H1 (cell line): ENCODE data around the gene POLDIP3. TPM values are rescaled to one million over a fixed set of nuclear protein-coding genes. Genes with fewer than 3 reads are reported as not detected.

ENCODE experiments used
- CTCF ChIA-PET: fragments of 300-600 bp; sonication (Branson Sonifier 250); formaldehyde crosslinking; loops from one replicate; lab custom pipeline; 2021; ENCODE audit not compliant: partially characterized antibody; lab: Charles Lee
- POLR2A ChIA-PET: fragments of 300-600 bp; sonication (Branson Sonifier 250); formaldehyde crosslinking; loops from one replicate; lab custom pipeline; 2021; ENCODE audit warnings: inconsistent platforms; ENCODE audit not compliant: partially characterized antibody; lab: Charles Lee
- DNase-seq, 2 experiments: peaks; one replicate each; pipeline versions ENCODE4 v3.0.0 to v3.0.0-alpha.2; 2010 to 2022; ENCODE audit warnings: low spot score in 2 of 2, low read depth in 1 of 2, mixed read lengths in 1 of 2
- FAIRE-seq: peaks from 2 replicates; lab custom pipeline; 2011; peaks lifted over from hg19 to GRCh38; lab: Jason Lieb, UNC
- H2AFZ ChIP-seq: 2 replicates; pipeline ENCODE4 v1.8.1; 2012; ENCODE audit warnings: low read length, inconsistent platforms
- H2AK5ac ChIP-seq: 2 replicates; pipeline ENCODE4 v1.6.1; 2013; ENCODE audit warnings: low read depth, low read length
- H2BK120ac ChIP-seq: replicated peaks from 2 replicates; pipeline ENCODE3; 2013; ENCODE audit warnings: low read depth, low read length, inconsistent platforms
- H2BK12ac ChIP-seq: 2 replicates; pipeline ENCODE4 v1.6.1; 2013; ENCODE audit warnings: low read depth, low read length
- H2BK15ac ChIP-seq: 2 replicates; pipeline ENCODE4 v1.6.1; 2013; ENCODE audit warnings: low read length
- H2BK20ac ChIP-seq: 2 replicates; pipeline ENCODE4 v1.6.1; 2013; ENCODE audit warnings: low read length
- H2BK5ac ChIP-seq: 2 replicates; pipeline ENCODE4 v1.6.1; 2013; ENCODE audit warnings: low read depth, low read length
- H3K14ac ChIP-seq: 2 replicates; pipeline ENCODE4 v1.6.1; 2013; ENCODE audit warnings: inconsistent platforms; ENCODE audit not compliant: insufficient read length
- H3K18ac ChIP-seq: 2 replicates; pipeline ENCODE4 v1.6.1; 2013; ENCODE audit warnings: low read length; ENCODE audit errors: extremely low read depth
- H3K23ac ChIP-seq: 2 replicates; pipeline ENCODE4 v1.6.1; 2013; ENCODE audit warnings: inconsistent platforms; ENCODE audit not compliant: insufficient read length
- H3K23me2 ChIP-seq: 2 replicates; pipeline ENCODE4 v1.6.1; 2013; ENCODE audit warnings: low read depth, low read length
- H3K27ac ChIP-seq: 2 replicates; pipeline ENCODE4 v1.6.1; 2011; ENCODE audit warnings: low read depth, low read length, inconsistent platforms
- H3K27me3 ChIP-seq, 4 experiments: replicated peaks in 1 of 4; 1 replicate in 1 of 4; 2 replicates in 3 of 4; pipeline versions ENCODE4 v1.6.1 to v1.8.1; 2011 to 2013; ENCODE audit warnings: low read length in 3 of 4, mild to moderate bottlenecking in 3 of 4, inconsistent platforms in 2 of 4, mixed read lengths in 2 of 4, moderate library complexity in 1 of 4; ENCODE audit not compliant: control insufficient read depth in 3 of 4, insufficient read depth in 3 of 4; ENCODE audit errors: extremely low read depth in 1 of 4
- H3K36me3 ChIP-seq, 4 experiments: 2 replicates each; pipeline versions ENCODE4 v1.6.1 to v1.8.1; 2011 to 2013; ENCODE audit warnings: mild to moderate bottlenecking in 4 of 4, low read length in 3 of 4, moderate library complexity in 2 of 4, control low read depth in 1 of 4, inconsistent platforms in 1 of 4; ENCODE audit not compliant: insufficient read depth in 4 of 4, control insufficient read depth in 2 of 4
- H3K4ac ChIP-seq: replicated peaks from 2 replicates; pipeline ENCODE3; 2013; ENCODE audit warnings: low read length, low read depth, mixed read lengths, inconsistent platforms; ENCODE audit not compliant: insufficient read length
- H3K4me1 ChIP-seq, 4 experiments: replicated peaks in 1 of 4; 1 replicate in 1 of 4; 2 replicates in 3 of 4; pipeline versions ENCODE4 v1.6.1 to v1.8.1; 2011 to 2013; ENCODE audit warnings: low read length in 3 of 4, inconsistent platforms in 2 of 4, mixed read lengths in 1 of 4; ENCODE audit not compliant: insufficient read depth in 4 of 4, control insufficient read depth in 3 of 4
- H3K4me2 ChIP-seq, 2 experiments: 2 replicates each; pipeline versions ENCODE4 v1.6.1 to v1.8.1; 2011 to 2013; ENCODE audit warnings: low read depth in 2 of 2, low read length in 2 of 2, control low read depth in 1 of 2, inconsistent platforms in 1 of 2, mild to moderate bottlenecking in 1 of 2; ENCODE audit not compliant: insufficient read depth in 1 of 2
- H3K4me3 ChIP-seq, 4 experiments: fragments of 200-600, 300-600 bp in 1 of 4; sonication (generic), shearing (Covaris generic), sonication (Bioruptor Twin) in 1 of 4; 2 replicates each; pipeline versions ENCODE4 v1.5.1 to v1.8.1; 2011 to 2016; ENCODE audit warnings: low read length in 4 of 4, low read depth in 3 of 4, control low read depth in 2 of 4, inconsistent platforms in 2 of 4, mild to moderate bottlenecking in 2 of 4, mixed read lengths in 1 of 4, moderate library complexity in 1 of 4; ENCODE audit not compliant: insufficient read depth in 2 of 4; ENCODE audit errors: extremely low read depth in 1 of 4
- H3K56ac ChIP-seq: replicated peaks from 2 replicates; pipeline ENCODE3; 2013; ENCODE audit warnings: low read depth, mild to moderate bottlenecking, mixed read lengths, low read length, inconsistent platforms; ENCODE audit not compliant: insufficient read length
- H3K79me1 ChIP-seq: 2 replicates; pipeline ENCODE4 v1.6.1; 2013; ENCODE audit warnings: low read depth, low read length, control low read depth
- H3K79me2 ChIP-seq, 2 experiments: 2 replicates each; pipeline versions ENCODE4 v1.6.1 to v1.8.1; 2012 to 2013; ENCODE audit warnings: low read length in 2 of 2, mild to moderate bottlenecking in 2 of 2, inconsistent platforms in 1 of 2; ENCODE audit not compliant: insufficient read depth in 2 of 2, control insufficient read depth in 1 of 2
- H3K9ac ChIP-seq, 4 experiments: replicated peaks in 1 of 4; 1 replicate in 1 of 4; 2 replicates in 3 of 4; pipeline versions ENCODE4 v1.6.1 to v1.8.1; 2011 to 2013; ENCODE audit warnings: low read depth in 3 of 4, low read length in 3 of 4, control low read depth in 2 of 4, mild to moderate bottlenecking in 2 of 4, moderate library complexity in 2 of 4, inconsistent platforms in 1 of 4; ENCODE audit errors: extremely low read depth in 1 of 4
- H3K9me3 ChIP-seq, 2 experiments: 2 replicates each; pipeline versions ENCODE4 v1.6.1 to v1.8.1; 2012 to 2013; ENCODE audit warnings: mild to moderate bottlenecking in 2 of 2, moderate library complexity in 2 of 2, control low read depth in 1 of 2, inconsistent platforms in 1 of 2, low read depth in 1 of 2, low read length in 1 of 2, mixed read lengths in 1 of 2; ENCODE audit not compliant: insufficient read depth in 2 of 2
- H4K20me1 ChIP-seq, 2 experiments: replicated peaks in 1 of 2; 2 replicates each; pipeline versions ENCODE3 to v1.8.1; 2011 to 2013; ENCODE audit warnings: inconsistent platforms in 2 of 2, low read length in 2 of 2, mild to moderate bottlenecking in 1 of 2; ENCODE audit not compliant: insufficient read depth in 2 of 2, control insufficient read depth in 1 of 2
- H4K5ac ChIP-seq: 2 replicates; pipeline ENCODE4 v1.6.1; 2013; ENCODE audit warnings: low read length, low read depth, mixed read lengths, inconsistent platforms; ENCODE audit not compliant: insufficient read length
- H4K8ac ChIP-seq: 2 replicates; pipeline ENCODE4 v1.8.0; 2013; ENCODE audit warnings: mild to moderate bottlenecking, moderate library complexity, low read length, inconsistent platforms; ENCODE audit not compliant: insufficient read depth; ENCODE audit errors: extremely low read depth
- H4K91ac ChIP-seq: replicated peaks from 2 replicates; pipeline ENCODE3; 2013; ENCODE audit warnings: low read length, mixed read lengths, inconsistent platforms; ENCODE audit not compliant: insufficient read length
- ATF3 ChIP-seq: IDR thresholded peaks from 2 replicates; pipeline ENCODE4 v1.6.1; 2011; ENCODE audit warnings: low read depth, mild to moderate bottlenecking, low read length; ENCODE audit not compliant: insufficient read depth
- BCL11A ChIP-seq, 2 experiments: IDR thresholded peaks; one replicate each; pipeline ENCODE4 v1.6.1; 2011; ENCODE audit warnings: low read depth in 2 of 2, low read length in 2 of 2, mild to moderate bottlenecking in 2 of 2
- CBX8 ChIP-seq: fragments of 300-800, 300-1000 bp; sonication (generic); IDR thresholded peaks from 2 replicates; pipeline ENCODE4 v1.7.1; 2016; ENCODE audit warnings: low read depth, low read length, borderline replicate concordance
- CHD2 ChIP-seq: IDR thresholded peaks from 2 replicates; pipeline ENCODE4 v1.6.1; 2012; ENCODE audit warnings: low read length, improper control_type of control experiment
- CTBP2 ChIP-seq: IDR thresholded peaks from 2 replicates; pipeline ENCODE4 v1.7.0; 2011; ENCODE audit warnings: borderline replicate concordance, mild to moderate bottlenecking, moderate library complexity, mixed read lengths, low read length; ENCODE audit not compliant: insufficient read depth, insufficient read length
- RAD21 ChIP-seq, 2 experiments: IDR thresholded peaks in 1 of 2; conservative IDR thresholded peaks in 1 of 2; 2 replicates each; pipeline ENCODE4 v1.6.1; 2011; ENCODE audit warnings: low read depth in 2 of 2, low read length in 2 of 2, improper control_type of control experiment in 1 of 2, inconsistent platforms in 1 of 2, mild to moderate bottlenecking in 1 of 2, moderate library complexity in 1 of 2
- RBBP5 ChIP-seq: IDR thresholded peaks from 2 replicates; pipeline ENCODE4 v1.7.1; 2012; ENCODE audit warnings: low read depth, mild to moderate bottlenecking, inconsistent platforms, low read length, moderate library complexity, borderline replicate concordance
- TEAD4 ChIP-seq: IDR thresholded peaks from 2 replicates; pipeline ENCODE4 v1.6.1; 2012; ENCODE audit warnings: low read depth, low read length, inconsistent platforms, mixed read lengths
- WGBS, 2 experiments: shearing (Covaris generic) in 1 of 2; methylation state at CpG; one replicate each; pipeline versions ENCODE4 v1.1.6 to v1.1.7; 2013 to 2015; ENCODE audit warnings: low lambda C conversion rate in 2 of 2, mixed read lengths in 2 of 2, inconsistent platforms in 1 of 2, low coverage in 1 of 2, missing lambda C conversion rate in 1 of 2; ENCODE audit not compliant: insufficient replicate concordance in 2 of 2, insufficient coverage in 1 of 2, insufficient read length in 1 of 2; ENCODE audit errors: extremely low coverage in 1 of 2, missing lambda C conversion rate in 1 of 2; 5-methylcytosine and 5-hydroxymethylcytosine counted together
- polyA plus RNA-seq, 7 experiments: library from polyadenylated mRNA; depleted of rRNA in 3 of 7; stranded (reverse) in 5 of 7; unstranded in 2 of 7; fragments of >200 nt in 5 of 7; fragments of 200-250 nt in 2 of 7; gene quantifications; 1 replicate in 5 of 7; 2 replicates in 1 of 7; 4 replicates in 1 of 7; pipeline versions ENCODE4 v1.2.1 to v1.2.3, GENCODE V29; 2011 to 2013; ENCODE audit warnings: missing spikeins in 2 of 7, mixed read lengths in 2 of 7
- total RNA-seq: library from RNA; stranded (reverse); fragmentation: NEBNext Ultra II Directional; extraction: Animal tissue kit (Norgen Biotek cat#: 25700); gene quantifications from 2 replicates; pipeline ENCODE4 v1.2.1, GENCODE V29; 2021

POLDIP3 gene
- total and polyA plus RNA-seq, 2 of the 8 experiments (the other 6 are each of a cell fraction or from before 2014, with no cell fraction given): 43.5 to 84.6 TPM

GRCh38 chr22:42641801-42642413, 27.2 kb upstream of the POLDIP3 start:
- peaks cover 0 to 28% of the 10 kb centered on the region in 2 experiments; a peak in 2 of 4 replicates for H3K79me2 ChIP-seq
- FAIRE-seq (no peak), DNase-seq (no peak)
- ChIA-PET POLR2A (interaction anchor here (0.7 to 4.6 kb wide), 5 partner anchors 12 to 73 kb away, joined by 3 to 39 read pairs (median 8); partner anchors contain the start of gene POLDIP3), CTCF (interaction anchor here (1.5 to 2.3 kb wide), 4 partner anchors 10 to 58 kb away, joined by 4 to 12 read pairs (median 8); no protein-coding TSS in a partner anchor)
- peaks cover 7 to 20% (median 14%) of the 10 kb centered on the region in 4 experiments for H3K4me1 ChIP-seq
- H3K36me3 ChIP-seq: no peaks in the 10 kb centered on the region
- no peak overlapping the region for H2BK20ac ChIP-seq
- H3K23ac ChIP-seq: no peak overlapping the region
- no peak overlapping the region for H2AK5ac ChIP-seq
- H2BK5ac ChIP-seq: no peak overlapping the region
- 95% methylated on average over 9 of the region's 9 CpGs; no CpG with 5 or more reads in 1 of the 2 experiments for WGBS, 2 experiments
- 0 out of 7 replicates have a peak, but pooled peaks cover 0 to 2% (median 0%) of the 10 kb centered on the region in 4 experiments for H3K27me3 ChIP-seq
- no peak overlapping the region for H3K4me2 ChIP-seq
- peaks cover 3 to 8% of the 10 kb centered on the region in 2 experiments for H4K20me1 ChIP-seq
- H3K9ac ChIP-seq: no peak overlapping the region
- H3K23me2 ChIP-seq: no peaks in the 10 kb centered on the region
- H3K18ac ChIP-seq: no peak overlapping the region
- peaks cover 15% of the 10 kb centered on the region for H3K79me1 ChIP-seq
- H4K91ac ChIP-seq: no peak overlapping the region
- no peak overlapping the region for H4K5ac ChIP-seq
- TF ChIP-seq CTBP2 (no peak), RAD21 (IDR thresholded peaks at IDR 0.05 in 1 of 2, conservative IDR thresholded peaks at IDR 0.05 in 1 of 2; ENCODE audit: low read depth in 2 of 2, low read length in 2 of 2) (no peak), CHD2 (no peak), RBBP5 (no peak), BCL11A (IDR thresholded peaks at IDR 0.05; ENCODE audit: low read depth in 2 of 2, low read length in 2 of 2) (no peak), TEAD4 (no peak), ATF3 (no peak), CBX8 (no peak)
- H3K4me3 ChIP-seq: no peak overlapping the region
- no peak overlapping the region for H4K8ac ChIP-seq
- H3K9me3 ChIP-seq: no peaks in the 10 kb centered on the region
- no peak overlapping the region for H3K56ac ChIP-seq
- no peak overlapping the region for H2BK120ac ChIP-seq
- no peak overlapping the region for H2AFZ ChIP-seq
- H3K14ac ChIP-seq: no peak overlapping the region
- no peak overlapping the region for H3K27ac ChIP-seq
- H2BK12ac ChIP-seq: no peak overlapping the region
- H3K4ac ChIP-seq: no peak overlapping the region
- H2BK15ac ChIP-seq: no peak overlapping the region
